PC-3 (cell line): Measurements from ENCODE around the gene SLAMF1. TPM values are rescaled to one million over a fixed set of nuclear protein-coding genes. Genes with fewer than 3 reads are reported as not detected.

ENCODE experiments used
- ATAC-seq: fragments of 200-7000 bp; cut with Tn5 transposase; 2 replicates; pipeline ENCODE4 v1.9.1; 2020; ENCODE audit warnings: mild to moderate bottlenecking, moderate library complexity
- BruUV-seq: library from RNA; stranded (reverse); fragments of 400-500 nt; replicated peaks from 2 replicates; lab custom pipeline; 2021; lab: Mats Ljungman, UMichigan
- CTCF ChIA-PET: fragments of 300-600 bp; sonication (Branson Sonifier 250); formaldehyde crosslinking; loops from one replicate; lab custom pipeline; 2022; ENCODE audit warnings: antibody characterized with exemption; lab: Charles Lee
- POLR2A ChIA-PET: fragments of 300-600 bp; sonication (Branson Sonifier 250); formaldehyde crosslinking; loops from one replicate; lab custom pipeline; 2022; ENCODE audit warnings: antibody characterized with exemption; ENCODE audit not compliant: unreplicated experiment; lab: Charles Lee
- DNase-seq: peaks from one replicate; pipeline ENCODE4 v3.0.0-alpha.2; 2015
- H2AFZ ChIP-seq: fragments of 300-600 bp; sonication (generic); 2 replicates; pipeline ENCODE4 v1.6.0; 2016; ENCODE audit warnings: antibody characterized with exemption, low read length
- H3F3A ChIP-seq: fragments of 300-600 bp; sonication (generic); one replicate; pipeline ENCODE4 v1.6.0; 2017; ENCODE audit warnings: antibody characterized with exemption, low read length, control low read depth, mild to moderate bottlenecking; ENCODE audit not compliant: unreplicated experiment
- H3K27ac ChIP-seq: fragments of 300-600 bp; sonication (generic); 2 replicates; pipeline ENCODE4 v1.5.1; 2016; ENCODE audit warnings: mild to moderate bottlenecking, low read length
- H3K27me3 ChIP-seq: fragments of 300-600 bp; sonication (generic); 2 replicates; pipeline ENCODE4 v1.6.1; 2016; ENCODE audit warnings: low read length, mixed read lengths
- H3K36me3 ChIP-seq: fragments of 300-600 bp; sonication (generic); 2 replicates; pipeline ENCODE4 v1.6.1; 2016; ENCODE audit warnings: low read depth, mixed run types, low read length, mixed read lengths
- H3K4me1 ChIP-seq: fragments of 300-600 bp; sonication (generic); 2 replicates; pipeline ENCODE4 v1.5.1; 2016; ENCODE audit warnings: low read length; ENCODE audit not compliant: insufficient read depth
- H3K4me2 ChIP-seq: fragments of 300-600 bp; sonication (generic); 2 replicates; pipeline ENCODE4 v1.6.0; 2016; ENCODE audit warnings: low read length
- H3K4me3 ChIP-seq: fragments of 300-600 bp; sonication (generic); 2 replicates; pipeline ENCODE4 v1.5.1; 2016; ENCODE audit warnings: mild to moderate bottlenecking, low read length, mixed read lengths
- H3K79me2 ChIP-seq: fragments of 300-600 bp; sonication (generic); 2 replicates; pipeline ENCODE4 v1.6.1; 2017; ENCODE audit warnings: low read length, mixed read lengths
- H3K9ac ChIP-seq: fragments of 300-600 bp; sonication (generic); 2 replicates; pipeline ENCODE4 v1.6.0; 2016; ENCODE audit warnings: mild to moderate bottlenecking, low read length
- H3K9me2 ChIP-seq: fragments of 300-600 bp; sonication (generic); replicated peaks from 2 replicates; pipeline ENCODE4 v1.6.1; 2016; ENCODE audit warnings: mixed run types, low read length, mixed read lengths
- H3K9me3 ChIP-seq: fragments of 300-600 bp; sonication (generic); 2 replicates; pipeline ENCODE4 v1.6.1; 2016; ENCODE audit warnings: low read length, mixed read lengths
- H4K20me1 ChIP-seq: fragments of 300-600 bp; sonication (generic); 2 replicates; pipeline ENCODE4 v1.6.1; 2016; ENCODE audit warnings: low read length, mixed read lengths
- CTCF ChIP-seq: fragments of 300-600 bp; sonication (generic); conservative IDR thresholded peaks from 2 replicates; pipeline ENCODE4 v1.5.1; 2017; ENCODE audit warnings: antibody characterized with exemption, low read depth, mild to moderate bottlenecking, low read length
- EZH2 ChIP-seq: fragments of 300-600 bp; sonication (generic); IDR thresholded peaks from one replicate; pipeline ENCODE4 v1.6.1; 2017; ENCODE audit warnings: antibody characterized with exemption, mild to moderate bottlenecking, low read length; ENCODE audit not compliant: unreplicated experiment
- EZH2phosphoT487 ChIP-seq: fragments of 300-600 bp; sonication (generic); IDR thresholded peaks from 2 replicates; pipeline ENCODE4 v1.6.1; 2018; ENCODE audit warnings: mild to moderate bottlenecking, antibody characterized with exemption, low read length, borderline replicate concordance
- intact Hi-C: fragments of 100-400 bp; cut with micrococcal nuclease; formaldehyde crosslinking; loops from 2 replicates; pipeline ENCODE4 v1.9.0; 2023
- total RNA-seq: library from RNA; depleted of rRNA; stranded (reverse); fragments of >200 nt; gene quantifications from 2 replicates; pipeline ENCODE4 v1.2.3, GENCODE V29; 2014

SLAMF1 gene
- total RNA-seq, 1 experiment from 2014 or later: not detected

- no TSS peak for BruUV-seq
Observed at GRCh38 chr1:160667896-160668295, 21.1 kb upstream of the SLAMF1 start.

GRCh38 chr1:160666079-160666442 lies 19.2 kb upstream of the SLAMF1 start:
- no peak for ATAC-seq
- ChIA-PET POLR2A (no interaction called here), CTCF (no interaction called here)
- H3K4me3 ChIP-seq: no peak overlapping the region
- H3K27ac ChIP-seq: no peak overlapping the region
- intact Hi-C loops: no loop called here
- no peak for DNase-seq
- H3K4me2 ChIP-seq: no peak overlapping the region
- BruUV-seq: no TSS peak
- no peaks in the 10 kb centered on the region for H4K20me1 ChIP-seq
- no peaks in the 10 kb centered on the region for H3K9me2 ChIP-seq
- no peaks in the 10 kb centered on the region for H3K79me2 ChIP-seq
- H2AFZ ChIP-seq: no peak overlapping the region
- H3K4me1 ChIP-seq: no peaks in the 10 kb centered on the region
- H3K36me3 ChIP-seq: no peaks in the 10 kb centered on the region
- peaks cover 64% of the 10 kb centered on the region for H3K27me3 ChIP-seq
- no peaks in the 10 kb centered on the region for H3K9me3 ChIP-seq
- H3K9ac ChIP-seq: no peak overlapping the region
- TF ChIP-seq CTCF (no peak), EZH2 (no peak), EZH2phosphoT487 (no peak)
- no peaks in the 10 kb centered on the region for H3F3A ChIP-seq

More at GRCh38 chr1:160667896-160668295, 21.1 kb upstream of the SLAMF1 start:
- Histone ChIP-seq H3K27me3 (peaks cover 66% of the 10 kb centered on the region), H3K79me2 (no peaks in the 10 kb centered on the region), H3K4me3 (no peak overlapping the region), H3F3A (no peaks in the 10 kb centered on the region), H3K9me2 (no peaks in the 10 kb centered on the region), H3K27ac (no peak overlapping the region), H3K36me3 (no peaks in the 10 kb centered on the region), H4K20me1 (no peaks in the 10 kb centered on the region), H3K4me2 (no peak overlapping the region), H3K4me1 (no peaks in the 10 kb centered on the region), H3K9me3 (no peaks in the 10 kb centered on the region), H3K9ac (no peak overlapping the region), H2AFZ (no peak overlapping the region)
- CTCF ChIA-PET: no interaction called here
- ATAC-seq: no peak
- DNase-seq: no peak
- no peak for TF ChIP-seq CTCF
- TF ChIP-seq EZH2phosphoT487: no peak
- TF ChIP-seq EZH2: no peak
- intact Hi-C loops: no loop called here
- POLR2A ChIA-PET: interaction anchor here (0.7 kb wide), 1 partner anchor 601 kb away, joined by 6 read pairs; no protein-coding TSS in a partner anchor

- Histone ChIP-seq H3K27me3 (peaks cover 60% of the 10 kb centered on the region), H3K79me2 (no peaks in the 10 kb centered on the region), H3F3A (no peaks in the 10 kb centered on the region), H3K9me3 (no peaks in the 10 kb centered on the region), H3K9me2 (no peaks in the 10 kb centered on the region), H4K20me1 (no peaks in the 10 kb centered on the region), H2AFZ (no peak overlapping the region), H3K4me3 (no peak overlapping the region), H3K4me1 (no peaks in the 10 kb centered on the region), H3K9ac (no peak overlapping the region), H3K27ac (no peak overlapping the region), H3K4me2 (no peak overlapping the region), H3K36me3 (no peaks in the 10 kb centered on the region)
- no peak for TF ChIP-seq EZH2phosphoT487
- TF ChIP-seq CTCF: no peak
- TF ChIP-seq EZH2: no peak
- intact Hi-C loops: no loop called here
- DNase-seq (no peak), ATAC-seq (no peak)
- ChIA-PET CTCF (no interaction called here), POLR2A (no interaction called here)
- BruUV-seq: no TSS peak
Observed at GRCh38 chr1:160665330-160666078, 18.7 kb upstream of the SLAMF1 start.
